ENCODE results near the gene ZNF850. TPM values are rescaled to one million over a fixed set of nuclear protein-coding genes. Genes with fewer than 3 reads are reported as not detected.

Gene ZNF850
- total RNA-seq, 1 experiment from 2014 or later: 9.0 TPM

DNA sequence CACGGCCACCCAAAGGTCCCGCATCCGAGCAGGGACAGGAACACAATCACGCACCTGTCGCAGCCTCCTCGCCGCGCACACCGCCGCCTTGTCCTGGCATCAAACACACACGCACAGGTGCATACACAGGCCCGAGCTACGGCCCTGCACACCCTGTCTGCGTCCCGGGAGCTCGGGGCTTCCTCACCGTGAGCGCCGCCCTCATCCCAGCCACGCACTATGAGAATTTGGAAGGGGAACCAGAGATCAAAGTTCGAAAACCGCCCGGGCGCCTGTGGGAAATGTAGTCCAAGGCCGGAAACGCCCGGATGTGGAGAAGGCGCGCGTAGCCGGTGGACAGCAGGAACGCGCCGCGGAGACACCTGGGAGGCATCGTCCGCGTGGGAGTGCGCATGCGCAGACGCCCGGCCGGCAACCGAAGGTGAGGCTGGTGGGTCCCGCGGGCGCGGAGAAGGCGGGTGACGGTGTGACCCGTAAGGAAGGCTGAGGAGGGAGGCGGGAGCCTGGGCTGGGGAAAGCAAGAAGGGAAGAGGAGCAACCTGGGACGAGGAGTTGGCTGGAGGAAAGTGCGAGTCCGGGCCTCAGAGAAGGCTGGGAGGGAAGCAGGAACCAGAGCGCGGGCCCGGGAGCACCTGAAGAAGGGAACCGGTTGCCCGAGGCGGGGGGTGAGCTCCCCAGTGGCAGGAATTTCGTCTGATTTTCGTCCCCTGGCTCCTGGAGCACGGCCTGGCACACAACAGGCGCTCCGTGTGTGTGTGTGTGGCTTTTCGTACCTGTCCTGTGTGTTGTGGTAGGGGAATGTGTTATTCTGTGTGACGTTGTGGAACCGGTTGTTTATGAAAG lies 85.2 kb downstream of the ZNF850 start, which contains the start of gene ZNF567:
ZNF567 (plus strand) TSS at position 399 of the 843 bp plus-strand sequence. CDS start 7,256 bp downstream, outside the sequence.
- Mint-ChIP-seq H3K4me3 (ENCODE audit: low read depth, unreplicated experiment) (peak within 1 kb of the TSS; percentile 100), H3K9me3 (ENCODE audit: low read depth, unreplicated experiment) (peaks cover 13% of the 10 kb centered on the region), H3K27ac (ENCODE audit: unreplicated experiment) (peak within 1 kb of the TSS; percentile 99), H3K36me3 (ENCODE audit: insufficient read depth, unreplicated experiment) (peaks cover 56% of the 10 kb centered on the region), H3K27me3 (ENCODE audit: unreplicated experiment) (no peaks in the 10 kb centered on the region), H3K4me1 (ENCODE audit: low read depth, unreplicated experiment) (peaks cover 27% of the 10 kb centered on the region)
- TF ChIP-seq, protein P1, sequence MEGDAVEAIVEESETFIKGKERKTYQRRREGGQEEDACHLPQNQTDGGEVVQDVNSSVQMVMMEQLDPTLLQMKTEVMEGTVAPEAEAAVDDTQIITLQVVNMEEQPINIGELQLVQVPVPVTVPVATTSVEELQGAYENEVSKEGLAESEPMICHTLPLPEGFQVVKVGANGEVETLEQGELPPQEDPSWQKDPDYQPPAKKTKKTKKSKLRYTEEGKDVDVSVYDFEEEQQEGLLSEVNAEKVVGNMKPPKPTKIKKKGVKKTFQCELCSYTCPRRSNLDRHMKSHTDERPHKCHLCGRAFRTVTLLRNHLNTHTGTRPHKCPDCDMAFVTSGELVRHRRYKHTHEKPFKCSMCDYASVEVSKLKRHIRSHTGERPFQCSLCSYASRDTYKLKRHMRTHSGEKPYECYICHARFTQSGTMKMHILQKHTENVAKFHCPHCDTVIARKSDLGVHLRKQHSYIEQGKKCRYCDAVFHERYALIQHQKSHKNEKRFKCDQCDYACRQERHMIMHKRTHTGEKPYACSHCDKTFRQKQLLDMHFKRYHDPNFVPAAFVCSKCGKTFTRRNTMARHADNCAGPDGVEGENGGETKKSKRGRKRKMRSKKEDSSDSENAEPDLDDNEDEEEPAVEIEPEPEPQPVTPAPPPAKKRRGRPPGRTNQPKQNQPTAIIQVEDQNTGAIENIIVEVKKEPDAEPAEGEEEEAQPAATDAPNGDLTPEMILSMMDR (IDR thresholded peaks at IDR 0.05; ENCODE audit: unreplicated experiment): no peak
- DNase-seq: peak; percentile 99
- TSS peak; percentile 31 for BruUV-seq (replicated peaks)
- intact Hi-C loops (cut with micrococcal nuclease; ENCODE audit: unreplicated experiment): loop anchor here (5.0 to 10.0 kb wide), 2 partner anchors 113 to 470 kb away; partner anchors contain the start of genes ZNF146 and ZNF529
- CTCF ChIA-PET: interaction anchor here (0.7 to 1.4 kb wide), 3 partner anchors 15 to 163 kb away, joined by 3 read pairs; partner anchors contain the start of genes ZNF345 and ZNF529

DNA sequence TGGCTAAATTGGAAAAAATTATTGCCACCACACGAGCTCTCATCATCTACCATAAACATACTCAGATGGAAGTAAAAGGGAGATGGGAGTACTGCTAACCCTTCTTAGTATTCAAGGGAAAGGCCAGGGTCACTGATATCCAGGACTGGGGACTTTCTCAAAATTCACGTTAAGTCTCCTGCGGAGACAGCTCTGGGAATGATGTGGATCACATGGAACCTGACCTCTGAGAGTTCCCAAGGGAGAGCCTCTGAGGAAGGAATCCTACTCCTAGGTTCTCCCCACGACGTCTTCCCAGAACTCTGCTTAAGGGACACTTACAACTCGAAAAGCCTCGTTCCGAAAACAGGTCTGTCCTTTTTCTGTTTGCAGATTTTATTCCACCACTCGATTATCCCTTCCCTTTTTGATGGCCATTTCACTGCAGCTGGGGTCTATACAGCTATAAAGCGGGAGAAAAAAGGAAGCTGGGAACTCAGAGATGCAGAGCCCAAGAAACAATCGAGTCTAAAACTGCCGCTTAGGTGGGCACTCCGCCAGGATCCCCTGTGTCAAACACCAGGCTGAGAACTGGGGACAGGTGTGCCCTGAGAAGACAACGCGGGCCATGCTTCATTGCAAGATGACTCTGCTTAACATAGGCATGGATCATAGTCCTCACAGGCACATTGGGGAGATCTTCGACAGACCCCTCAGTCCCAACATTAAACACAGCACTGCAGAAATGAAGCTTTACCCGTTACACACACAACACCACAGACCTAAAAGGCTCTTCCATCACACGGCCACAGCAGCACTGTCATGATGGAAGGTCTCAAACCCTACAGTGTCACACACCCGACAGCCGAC lies 86.0 kb downstream of the ZNF850 start:
- TF ChIP-seq, protein P1 (IDR thresholded peaks at IDR 0.05; ENCODE audit: unreplicated experiment): no peak
- Mint-ChIP-seq H3K4me3 (ENCODE audit: low read depth, unreplicated experiment) (peak overlapping the region; percentile 100), H3K36me3 (ENCODE audit: insufficient read depth, unreplicated experiment) (peaks cover 48% of the 10 kb centered on the region), H3K4me1 (ENCODE audit: low read depth, unreplicated experiment) (peaks cover 27% of the 10 kb centered on the region), H3K9me3 (ENCODE audit: low read depth, unreplicated experiment) (peaks cover 18% of the 10 kb centered on the region), H3K27me3 (ENCODE audit: unreplicated experiment) (no peaks in the 10 kb centered on the region), H3K27ac (ENCODE audit: unreplicated experiment) (peak overlapping the region; percentile 99)
- intact Hi-C loops (cut with micrococcal nuclease; ENCODE audit: unreplicated experiment): loop anchor here (5.0 to 10.0 kb wide), 2 partner anchors 112 to 469 kb away; partner anchors contain the start of genes ZNF146 and ZNF529
- TSS peak; percentile 51 for BruUV-seq (replicated peaks)
- peak; percentile 28 for DNase-seq
- CTCF ChIA-PET: interaction anchor here (0.5 to 1.4 kb wide), 6 partner anchors 11 to 495 kb away, joined by 3 to 5 read pairs (median 3); partner anchors contain the start of genes ZNF345, ZNF461 and ZNF529

DNA sequence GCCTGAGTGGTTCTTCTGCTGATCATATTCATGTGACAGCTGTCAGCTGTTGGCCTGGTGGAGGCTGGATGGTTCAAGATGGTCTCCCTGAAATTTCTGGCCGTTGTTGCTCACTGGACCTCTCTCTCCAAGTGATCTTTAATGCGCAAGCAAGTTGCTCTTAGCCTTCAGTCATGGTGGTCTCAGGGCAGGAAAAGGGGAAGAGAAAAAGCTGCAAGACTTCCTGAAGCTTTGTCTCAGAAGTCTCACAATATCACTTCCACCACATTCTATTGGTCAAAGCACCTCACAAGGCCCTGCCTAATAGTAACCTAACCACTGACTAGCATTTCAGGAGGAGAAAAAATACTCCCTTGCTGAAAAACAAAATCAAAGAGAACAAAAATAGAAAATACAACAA lies 86.8 kb downstream of the ZNF850 start:
- Mint-ChIP-seq H3K36me3 (ENCODE audit: insufficient read depth, unreplicated experiment) (peaks cover 41% of the 10 kb centered on the region), H3K27ac (ENCODE audit: unreplicated experiment) (no peak overlapping the region), H3K4me3 (ENCODE audit: low read depth, unreplicated experiment) (peak overlapping the region; percentile 100), H3K9me3 (ENCODE audit: low read depth, unreplicated experiment) (peaks cover 18% of the 10 kb centered on the region), H3K27me3 (ENCODE audit: unreplicated experiment) (no peaks in the 10 kb centered on the region), H3K4me1 (ENCODE audit: low read depth, unreplicated experiment) (peaks cover 27% of the 10 kb centered on the region)
- TF ChIP-seq, protein P1 (IDR thresholded peaks at IDR 0.05; ENCODE audit: unreplicated experiment): no peak
- intact Hi-C loops (cut with micrococcal nuclease; ENCODE audit: unreplicated experiment): loop anchor here (5.0 to 10.0 kb wide), 2 partner anchors 111 to 469 kb away; partner anchors contain the start of genes ZNF146 and ZNF529
- BruUV-seq (replicated peaks): no TSS peak
- no peak for DNase-seq
- CTCF ChIA-PET: interaction anchor here (0.5 to 1.1 kb wide), 5 partner anchors 12 to 495 kb away, joined by 3 to 6 read pairs (median 4); partner anchors contain the start of gene ZNF461

DNA sequence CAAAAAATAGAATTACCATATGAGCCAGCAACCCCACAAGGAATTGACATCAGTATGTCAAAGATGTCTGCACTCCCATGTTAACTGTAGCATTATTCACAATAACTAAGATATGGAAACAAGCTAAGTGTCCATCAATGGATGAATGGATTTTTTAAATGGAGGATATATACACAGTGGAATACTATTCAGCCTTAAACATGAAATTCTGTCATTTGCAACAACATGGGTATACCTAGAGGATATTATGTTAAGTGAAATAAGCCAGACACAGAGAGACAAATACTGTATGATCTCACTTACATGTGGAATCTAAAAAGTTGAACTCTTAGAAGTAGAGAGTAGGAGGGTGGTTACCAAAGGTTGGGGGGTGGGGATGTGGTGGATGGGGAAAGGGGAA lies 93.2 kb downstream of the ZNF850 start:
- Mint-ChIP-seq H3K27me3 (ENCODE audit: unreplicated experiment) (no peaks in the 10 kb centered on the region), H3K36me3 (ENCODE audit: insufficient read depth, unreplicated experiment) (peaks cover 5% of the 10 kb centered on the region), H3K27ac (ENCODE audit: unreplicated experiment) (no peak overlapping the region), H3K4me1 (ENCODE audit: low read depth, unreplicated experiment) (no peaks in the 10 kb centered on the region), H3K4me3 (ENCODE audit: low read depth, unreplicated experiment) (no peak overlapping the region), H3K9me3 (ENCODE audit: low read depth, unreplicated experiment) (peaks cover 27% of the 10 kb centered on the region)
- no peak for DNase-seq
- intact Hi-C loops (cut with micrococcal nuclease; ENCODE audit: unreplicated experiment): no loop called here
- CTCF ChIA-PET: no interaction called here
- no TSS peak for BruUV-seq (replicated peaks)
- TF ChIP-seq, protein P1 (IDR thresholded peaks at IDR 0.05; ENCODE audit: unreplicated experiment): no peak
